ENCODE measurements around the gene GNPAT. TPM values are rescaled to one million over a fixed set of nuclear protein-coding genes. Genes with fewer than 3 reads are reported as not detected.
A peak's percentile ranks its signal among the peaks of the same experiment; 100 is the strongest.

The GNPAT gene
- total and polyA plus RNA-seq, 2 of the 8 experiments (the other 6 are each of a cell fraction or from before 2014, with no cell fraction given): 22.9 to 47.4 TPM

GRCh38 chr1:231315887-231316286 lies 74.9 kb downstream of the GNPAT start:
- Histone ChIP-seq H3K9ac (replicated peaks in 1 of 4; ENCODE audit: extremely low read depth in 1 of 4, low read depth in 3 of 4, low read length in 3 of 4) (no peak overlapping the region), H4K8ac (ENCODE audit: extremely low read depth, insufficient read depth, low read length) (no peak overlapping the region), H3K4me1 (replicated peaks in 1 of 4; ENCODE audit: control insufficient read depth in 3 of 4, insufficient read depth in 4 of 4, low read length in 3 of 4) (no peaks in the 10 kb centered on the region), H3K27me3 (replicated peaks in 1 of 4; ENCODE audit: control insufficient read depth in 3 of 4, extremely low read depth in 1 of 4, insufficient read depth in 3 of 4, low read length in 3 of 4) (no peaks in the 10 kb centered on the region), H4K91ac (replicated peaks; ENCODE audit: insufficient read length, low read length) (no peak overlapping the region), H3K14ac (ENCODE audit: insufficient read length) (no peak overlapping the region), H4K5ac (ENCODE audit: insufficient read length, low read depth, low read length) (no peak overlapping the region), H2BK120ac (replicated peaks; ENCODE audit: low read depth, low read length) (no peak overlapping the region), H3K4me2 (ENCODE audit: insufficient read depth in 1 of 2, low read depth in 2 of 2, low read length in 2 of 2) (no peak overlapping the region), H3K18ac (ENCODE audit: extremely low read depth, low read length) (no peak overlapping the region), H2BK15ac (ENCODE audit: low read length) (no peak overlapping the region), H2BK20ac (ENCODE audit: low read length) (no peak overlapping the region), H3K27ac (ENCODE audit: low read depth, low read length) (no peak overlapping the region), H3K4ac (replicated peaks; ENCODE audit: insufficient read length, low read depth, low read length) (no peak overlapping the region), H3K79me2 (ENCODE audit: control insufficient read depth in 1 of 2, insufficient read depth in 2 of 2, low read length in 2 of 2) (no peaks in the 10 kb centered on the region), H3K36me3 (ENCODE audit: control insufficient read depth in 2 of 4, insufficient read depth in 4 of 4, low read length in 3 of 4) (no peaks in the 10 kb centered on the region), H2AFZ (ENCODE audit: low read length) (no peak overlapping the region), H3K9me3 (ENCODE audit: insufficient read depth in 2 of 2, low read depth in 1 of 2, low read length in 1 of 2) (peaks cover 0 to 4% of the 10 kb centered on the region in 2 experiments; a peak in 1 of 4 replicates), H2BK12ac (ENCODE audit: low read depth, low read length) (no peak overlapping the region), H2AK5ac (ENCODE audit: low read depth, low read length) (no peak overlapping the region), H3K23me2 (ENCODE audit: low read depth, low read length) (no peaks in the 10 kb centered on the region), H3K4me3 (ENCODE audit: extremely low read depth in 1 of 4, insufficient read depth in 2 of 4, low read depth in 3 of 4, low read length in 4 of 4) (no peak overlapping the region), H3K79me1 (ENCODE audit: low read depth, low read length) (no peaks in the 10 kb centered on the region), H4K20me1 (replicated peaks in 1 of 2; ENCODE audit: control insufficient read depth in 1 of 2, insufficient read depth in 2 of 2, low read length in 2 of 2) (no peaks in the 10 kb centered on the region), H2BK5ac (ENCODE audit: low read depth, low read length) (no peak overlapping the region), H3K56ac (replicated peaks; ENCODE audit: insufficient read length, low read depth, low read length) (no peak overlapping the region), H3K23ac (ENCODE audit: insufficient read length) (no peak overlapping the region)
- POLR2A ChIA-PET (ENCODE audit: partially characterized antibody): no interaction called here
- CTCF ChIA-PET (ENCODE audit: partially characterized antibody): interaction anchor here (0.6 to 6.7 kb wide), 12 partner anchors 9 to 275 kb away, joined by 3 to 23 read pairs (median 4); no protein-coding TSS in a partner anchor
- 30% methylated on average over 11 of the region's 11 CpGs; no CpG with 5 or more reads in 1 of the 2 experiments for WGBS, 2 experiments (ENCODE audit: extremely low coverage in 1 of 2, insufficient coverage in 1 of 2, insufficient read length in 1 of 2, insufficient replicate concordance in 2 of 2, low coverage in 1 of 2, low lambda C conversion rate in 2 of 2, missing lambda C conversion rate in 1 of 2)
- FAIRE-seq (peak; percentile 55), DNase-seq (ENCODE audit: low read depth in 1 of 2, low spot score in 2 of 2) (peak; percentile 47 to 81)
